Uterus (tissue), 4 donors: ENCODE results near the gene FANCC. TPM values are rescaled to one million over a fixed set of nuclear protein-coding genes. Genes with fewer than 3 reads are reported as not detected.

ENCODE experiments used
- DNase-seq, 2 donors: peaks; one replicate each; pipeline ENCODE4 v3.0.0-alpha.2; 2019 to 2020
- H3K27ac ChIP-seq, 2 donors: fragments of 200-600 bp; sonication (generic); 1 replicate in 1 of 2; 2 replicates in 1 of 2; pipeline ENCODE4 v1.5.1; 2016 to 2018
- H3K27me3 ChIP-seq, 2 donors: fragments of 200-600 bp; sonication (generic); one replicate each; pipeline ENCODE4 v1.5.1; 2018 to 2019; ENCODE audit warnings: control low read depth in 1 of 2
- H3K36me3 ChIP-seq, 2 donors: fragments of 200-600 bp; sonication (generic); one replicate each; pipeline ENCODE4 v1.5.1; 2019; ENCODE audit warnings: control low read depth in 1 of 2
- H3K4me1 ChIP-seq, 2 donors: fragments of 200-600 bp; sonication (generic); one replicate each; pipeline ENCODE4 v1.5.1; 2018 to 2019; ENCODE audit warnings: control low read depth in 1 of 2
- H3K4me3 ChIP-seq, 2 donors: fragments of 200-600 bp; sonication (generic); 1 replicate in 1 of 2; 2 replicates in 1 of 2; pipeline ENCODE4 v1.5.1; 2018 to 2019; ENCODE audit warnings: mild to moderate bottlenecking in 1 of 2
- H3K9me3 ChIP-seq, 2 donors: fragments of 200-600 bp; sonication (generic); one replicate each; pipeline ENCODE4 v1.5.1; 2019; ENCODE audit warnings: control low read depth in 1 of 2
- CTCF ChIP-seq, 4 experiments: fragments of 200-600 bp in 2 of 4; fragments of 450-650 bp in 2 of 4; sonication (generic) in 2 of 4; IDR thresholded peaks; one replicate each; pipeline ENCODE4 v1.5.1; 2016 to 2019; ENCODE audit warnings: antibody characterized with exemption in 4 of 4, mild to moderate bottlenecking in 2 of 4, moderate library complexity in 1 of 4
- POLR2A ChIP-seq, 2 donors: fragments of 450-650 bp; IDR thresholded peaks; one replicate each; pipeline ENCODE4 v1.6.1; 2016; ENCODE audit warnings: antibody characterized with exemption in 2 of 2, mild to moderate bottlenecking in 1 of 2, moderate library complexity in 1 of 2
- intact Hi-C: fragments of 100-400 bp; cut with DNase I; formaldehyde crosslinking; loops from one replicate; pipeline ENCODE4 v1.15.1; 2023; ENCODE audit warnings: low total_unique reads
- total RNA-seq, 4 donors: library from RNA; depleted of rRNA in 3 of 4; stranded (reverse); fragments of >200 nt in 3 of 4; gene quantifications; one replicate each; pipeline versions ENCODE4 v1.1.0 to v1.2.4, GENCODE V29; 2014 to 2023
- donor health status: DM: yes; HTN: yes; CAD: no.

FANCC gene
- total RNA-seq, 4 donors from 2014 or later: 4.1 to 21.4 (median 15.9) TPM

- H3K4me3 ChIP-seq: no peak overlapping the region
- H3K4me1 ChIP-seq: no peaks in the 10 kb centered on the region
- H3K27me3 ChIP-seq: no peaks in the 10 kb centered on the region
- no peaks in the 10 kb centered on the region for H3K9me3 ChIP-seq
- no peak for DNase-seq
- H3K27ac ChIP-seq: no peak overlapping the region
- intact Hi-C loops: no loop called here
- no peaks in the 10 kb centered on the region for H3K36me3 ChIP-seq
- TF ChIP-seq CTCF (IDR thresholded peaks at IDR 0.05) (no peak), POLR2A (IDR thresholded peaks at IDR 0.05) (no peak)
Observed at GRCh38 chr9:95197692-95198271, 119.7 kb downstream of the FANCC start.

GRCh38 chr9:95193480-95193879, 124.0 kb downstream of the FANCC start:
- H3K4me3 ChIP-seq: no peak overlapping the region
- intact Hi-C loops: no loop called here
- no peaks in the 10 kb centered on the region for H3K4me1 ChIP-seq
- no peak overlapping the region for H3K27ac ChIP-seq
- DNase-seq: no peak
- TF ChIP-seq POLR2A (IDR thresholded peaks at IDR 0.05): no peak
- no peak for TF ChIP-seq CTCF (IDR thresholded peaks at IDR 0.05)
- H3K9me3 ChIP-seq: no peaks in the 10 kb centered on the region
- no peaks in the 10 kb centered on the region for H3K36me3 ChIP-seq
- no peaks in the 10 kb centered on the region for H3K27me3 ChIP-seq

- intact Hi-C loops: no loop called here
- Histone ChIP-seq H3K27me3 (no peaks in the 10 kb centered on the region), H3K4me3 (no peak overlapping the region), H3K27ac (no peak overlapping the region), H3K9me3 (no peaks in the 10 kb centered on the region), H3K4me1 (no peaks in the 10 kb centered on the region), H3K36me3 (no peaks in the 10 kb centered on the region)
- no peak for DNase-seq
- no peak for TF ChIP-seq CTCF (IDR thresholded peaks at IDR 0.05)
- TF ChIP-seq POLR2A (IDR thresholded peaks at IDR 0.05): no peak
Observed at GRCh38 chr9:95193067-95193466, 124.4 kb downstream of the FANCC start.

- Histone ChIP-seq H3K27me3 (no peaks in the 10 kb centered on the region), H3K27ac (no peak overlapping the region), H3K9me3 (no peaks in the 10 kb centered on the region), H3K36me3 (no peaks in the 10 kb centered on the region), H3K4me3 (no peak overlapping the region), H3K4me1 (no peaks in the 10 kb centered on the region)
- TF ChIP-seq CTCF (IDR thresholded peaks at IDR 0.05) (no peak), POLR2A (IDR thresholded peaks at IDR 0.05) (no peak)
- no peak for DNase-seq
- intact Hi-C loops: no loop called here
Observed at GRCh38 chr9:95192631-95193030, 124.9 kb downstream of the FANCC start.

- intact Hi-C loops: no loop called here
- no peak overlapping the region for H3K27ac ChIP-seq
- no peaks in the 10 kb centered on the region for H3K4me1 ChIP-seq
- no peak for DNase-seq
- TF ChIP-seq POLR2A (IDR thresholded peaks at IDR 0.05): no peak
- no peak overlapping the region for H3K4me3 ChIP-seq
- no peaks in the 10 kb centered on the region for H3K27me3 ChIP-seq
- no peaks in the 10 kb centered on the region for H3K36me3 ChIP-seq
- no peaks in the 10 kb centered on the region for H3K9me3 ChIP-seq
Observed at GRCh38 chr9:95190413-95190812, 127.1 kb downstream of the FANCC start.
